PC-9 (cell line): ENCODE data around the gene EZR. TPM values are rescaled to one million over a fixed set of nuclear protein-coding genes. Genes with fewer than 3 reads are reported as not detected.
"Not testable (repeated sequence)": the region's sequence is repeated elsewhere in the genome, so short reads cannot be mapped to it uniquely, and the experiment has no call there.

Experiments used
- BruUV-seq: library from RNA; stranded (reverse); fragments of 400-500 nt; replicated peaks from 2 replicates; lab custom pipeline; 2021; lab: Mats Ljungman, UMichigan
- CTCF ChIA-PET: fragments of 300-600 bp; sonication (Branson Sonifier 250); formaldehyde crosslinking; loops from one replicate; lab custom pipeline; 2022; ENCODE audit warnings: antibody characterized with exemption; lab: Charles Lee
- POLR2A ChIA-PET: fragments of 300-600 bp; sonication (Branson Sonifier 250); formaldehyde crosslinking; loops from one replicate; lab custom pipeline; 2022; ENCODE audit warnings: antibody characterized with exemption; ENCODE audit not compliant: unreplicated experiment; lab: Charles Lee
- DNase-seq, 2 experiments: peaks; one replicate each; pipeline versions ENCODE4 v3.0.0 to v3.0.0-alpha.2; 2015 to 2022; ENCODE audit warnings: mixed read lengths in 1 of 2
- H2AFZ ChIP-seq: fragments of 200-600 bp; sonication (generic); 2 replicates; pipeline ENCODE4 v1.8.1; 2017; ENCODE audit warnings: antibody characterized with exemption
- H3F3A ChIP-seq: fragments of 200-600 bp; sonication (generic); 2 replicates; pipeline ENCODE4 v1.8.1; 2017; ENCODE audit warnings: antibody characterized with exemption, mild to moderate bottlenecking, low read depth; ENCODE audit not compliant: insufficient read depth
- H3K27ac ChIP-seq: fragments of 200-600 bp; sonication (generic); 2 replicates; pipeline ENCODE4 v1.6.1; 2016; ENCODE audit warnings: mixed run types
- H3K27me3 ChIP-seq: fragments of 200-600 bp; sonication (generic); 2 replicates; pipeline ENCODE4 v1.6.1; 2016; ENCODE audit warnings: low read depth, mixed run types; ENCODE audit not compliant: insufficient read depth
- H3K36me3 ChIP-seq: fragments of 200-600 bp; sonication (generic); 2 replicates; pipeline ENCODE4 v1.6.1; 2016; ENCODE audit warnings: low read depth, mixed run types
- H3K4me1 ChIP-seq: fragments of 200-600 bp; sonication (generic); replicated peaks from 2 replicates; pipeline ENCODE4 v1.6.1; 2016; ENCODE audit warnings: mixed run types; ENCODE audit not compliant: insufficient read depth
- H3K4me2 ChIP-seq: fragments of 200-600 bp; sonication (generic); 2 replicates; pipeline ENCODE4 v1.6.1; 2017; ENCODE audit warnings: mixed run types
- H3K4me3 ChIP-seq: fragments of 200-600 bp; sonication (generic); 2 replicates; pipeline ENCODE4 v1.6.1; 2016; ENCODE audit warnings: mixed run types
- H3K79me2 ChIP-seq: fragments of 200-600 bp; sonication (generic); 2 replicates; pipeline ENCODE4 v1.6.1; 2017; ENCODE audit warnings: low read depth, mixed run types
- H3K9me2 ChIP-seq: fragments of 200-600 bp; sonication (generic); 2 replicates; pipeline ENCODE4 v1.8.1; 2017; ENCODE audit warnings: mild to moderate bottlenecking; ENCODE audit not compliant: insufficient read depth
- H3K9me3 ChIP-seq: fragments of 200-600 bp; sonication (generic); 2 replicates; pipeline ENCODE4 v1.8.1; 2016; ENCODE audit warnings: low read depth; ENCODE audit not compliant: insufficient read depth
- H4K20me1 ChIP-seq: fragments of 200-600 bp; sonication (generic); 2 replicates; pipeline ENCODE4 v1.8.1; 2017; ENCODE audit not compliant: insufficient read depth
- EZH2 ChIP-seq: fragments of 200-600 bp; sonication (generic); IDR thresholded peaks from 2 replicates; pipeline ENCODE4 v1.8.0; 2017; ENCODE audit warnings: antibody characterized with exemption, low read depth
- intact Hi-C: fragments of 100-400 bp; cut with micrococcal nuclease; formaldehyde crosslinking; loops from one replicate; pipeline ENCODE4 v1.10.0; 2022; ENCODE audit not compliant: unreplicated experiment
- total RNA-seq: library from RNA; stranded (reverse); gene quantifications from 2 replicates; pipeline ENCODE4 v1.2.3, GENCODE V29; 2021
- TF ChIP-seq, protein P1 (sequence below): fragments of 200-600 bp; sonication (generic); conservative IDR thresholded peaks from 2 replicates; pipeline ENCODE4 v1.6.1; 2017; ENCODE audit warnings: mixed run types, antibody characterized with exemption, mild to moderate bottlenecking, moderate library complexity

EZR gene
- total RNA-seq, 1 experiment from 2014 or later = 240 TPM

GRCh38 chr6:158834675-158835385 is 15.7 kb upstream of the EZR start:
- Histone ChIP-seq H3K27ac (peak overlapping the region; percentile 87), H4K20me1 (no peaks in the 10 kb centered on the region), H3K4me3 (peak overlapping the region; percentile 54), H2AFZ (peak overlapping the region; percentile 73), H3K9me2 (no peaks in the 10 kb centered on the region), H3K79me2 (peaks cover 13% of the 10 kb centered on the region; the same call in 1 of the 2 replicates), H3K4me1 (peaks cover 47% of the 10 kb centered on the region), H3K4me2 (peak overlapping the region; percentile 97), H3K27me3 (no peaks in the 10 kb centered on the region), H3F3A (peaks cover 37% of the 10 kb centered on the region), H3K36me3 (no peaks in the 10 kb centered on the region), H3K9me3 (no peaks in the 10 kb centered on the region)
- intact Hi-C loops = loop anchor here (1.0 kb wide), 1 partner anchor 15 kb away; no protein-coding TSS in a partner anchor
- ChIA-PET CTCF (no interaction called here), POLR2A (no interaction called here)
- TF ChIP-seq, protein P1, sequence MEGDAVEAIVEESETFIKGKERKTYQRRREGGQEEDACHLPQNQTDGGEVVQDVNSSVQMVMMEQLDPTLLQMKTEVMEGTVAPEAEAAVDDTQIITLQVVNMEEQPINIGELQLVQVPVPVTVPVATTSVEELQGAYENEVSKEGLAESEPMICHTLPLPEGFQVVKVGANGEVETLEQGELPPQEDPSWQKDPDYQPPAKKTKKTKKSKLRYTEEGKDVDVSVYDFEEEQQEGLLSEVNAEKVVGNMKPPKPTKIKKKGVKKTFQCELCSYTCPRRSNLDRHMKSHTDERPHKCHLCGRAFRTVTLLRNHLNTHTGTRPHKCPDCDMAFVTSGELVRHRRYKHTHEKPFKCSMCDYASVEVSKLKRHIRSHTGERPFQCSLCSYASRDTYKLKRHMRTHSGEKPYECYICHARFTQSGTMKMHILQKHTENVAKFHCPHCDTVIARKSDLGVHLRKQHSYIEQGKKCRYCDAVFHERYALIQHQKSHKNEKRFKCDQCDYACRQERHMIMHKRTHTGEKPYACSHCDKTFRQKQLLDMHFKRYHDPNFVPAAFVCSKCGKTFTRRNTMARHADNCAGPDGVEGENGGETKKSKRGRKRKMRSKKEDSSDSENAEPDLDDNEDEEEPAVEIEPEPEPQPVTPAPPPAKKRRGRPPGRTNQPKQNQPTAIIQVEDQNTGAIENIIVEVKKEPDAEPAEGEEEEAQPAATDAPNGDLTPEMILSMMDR = no peak
- no peak for TF ChIP-seq EZH2
- no peak for DNase-seq
- TSS peak; percentile 86 for BruUV-seq

GRCh38 chr6:158832807-158833206 is 13.6 kb upstream of the EZR start:
- H3K4me3 ChIP-seq, H3K4me2 ChIP-seq, POLR2A ChIA-PET, H4K20me1 ChIP-seq, intact Hi-C loops, CTCF ChIA-PET, H3K27me3 ChIP-seq, H3K9me2 ChIP-seq, H3K9me3 ChIP-seq, DNase-seq, H3K27ac ChIP-seq, BruUV-seq, H2AFZ ChIP-seq, H3K36me3 ChIP-seq: not testable (repeated sequence)
- Histone ChIP-seq H3F3A (peaks cover 33% of the 10 kb centered on the region), H3K4me1 (peaks cover 45% of the 10 kb centered on the region), H3K79me2 (peaks cover 13% of the 10 kb centered on the region; the same call in 1 of the 2 replicates)

DNA sequence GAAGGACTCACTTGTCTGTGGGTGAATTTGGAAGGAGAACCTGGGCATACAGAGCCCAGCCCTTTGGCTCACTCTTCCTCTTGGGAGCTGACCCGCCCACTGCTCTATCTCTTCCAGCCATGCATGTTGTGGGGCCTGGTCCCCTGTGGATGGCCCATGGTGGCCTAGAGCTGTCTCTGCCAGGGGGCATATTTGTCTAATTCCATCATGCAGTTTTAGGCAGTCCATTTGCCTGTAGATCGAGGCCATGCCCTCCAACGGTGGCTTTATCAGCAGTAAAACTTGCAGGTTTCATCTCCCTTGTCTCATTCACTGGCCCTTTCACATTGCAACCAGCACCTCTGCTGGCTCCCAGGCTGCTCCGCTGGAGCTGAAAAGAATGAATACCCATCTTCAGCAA is 12.9 kb upstream of the EZR start:
- DNase-seq = no peak
- POLR2A ChIA-PET = interaction anchor here (0.6 kb wide), 1 partner anchor 33 kb away, joined by 5 read pairs; no protein-coding TSS in a partner anchor
- intact Hi-C loops = no loop called here

More for the DNA sequence above, 12.9 kb upstream of the EZR start:
- peaks cover 33% of the 10 kb centered on the region for H3F3A ChIP-seq
- CTCF ChIA-PET = no interaction called here
- H3K79me2 ChIP-seq = peaks cover 9% of the 10 kb centered on the region; the same call in 1 of the 2 replicates
- no peaks in the 10 kb centered on the region for H3K27me3 ChIP-seq
- no peaks in the 10 kb centered on the region for H3K9me2 ChIP-seq
- H3K9me3 ChIP-seq = no peaks in the 10 kb centered on the region
- H3K36me3 ChIP-seq = no peaks in the 10 kb centered on the region
- H3K27ac ChIP-seq = no peak overlapping the region
- peaks cover 40% of the 10 kb centered on the region for H3K4me1 ChIP-seq
- no peak overlapping the region for H2AFZ ChIP-seq
- no peak overlapping the region for H3K4me3 ChIP-seq
- no peak for TF ChIP-seq EZH2
- TF ChIP-seq, protein P1 = no peak
- H4K20me1 ChIP-seq = no peaks in the 10 kb centered on the region
- peak overlapping the region; percentile 34 for H3K4me2 ChIP-seq
- TSS peak; percentile 53 for BruUV-seq
